Pancreas (tissue), 10 donors: ENCODE measurements around the gene RAVER1. TPM values are rescaled to one million over a fixed set of nuclear protein-coding genes. Genes with fewer than 3 reads are reported as not detected.

ENCODE experiments used
- ATAC-seq, 4 donors: fragments of 200-7000 bp; cut with Tn5 transposase; one replicate each; pipeline versions ENCODE4 v1.8.0 to v1.9.1; 2020; ENCODE audit warnings: mild to moderate bottlenecking in 4 of 4, moderate library complexity in 4 of 4
- DNase-seq, 6 donors: peaks; one replicate each; pipeline ENCODE4 v3.0.0-alpha.2; 2020
- FAIRE-seq: peaks from 2 replicates; lab custom pipeline; 2012; peaks lifted over from hg19 to GRCh38; lab: Jason Lieb, UNC
- H3K27ac ChIP-seq, 4 donors: fragments of 200-600 bp; sonication (generic); 1 replicate in 3 of 4; 2 replicates in 1 of 4; pipeline versions ENCODE4 v1.5.0 to v1.8.0; 2020
- H3K27me3 ChIP-seq, 4 donors: fragments of 200-600 bp; one replicate each; pipeline ENCODE4 v1.8.0; 2021
- H3K36me3 ChIP-seq, 3 donors: fragments of 200-600 bp; sonication (generic) in 1 of 3; one replicate each; pipeline versions ENCODE4 v1.5.0 to v1.8.0; 2020 to 2021
- H3K4me1 ChIP-seq, 3 donors: fragments of 200-600 bp; one replicate each; pipeline ENCODE4 v1.8.0; 2021
- H3K4me3 ChIP-seq, 4 donors: fragments of 200-600 bp; sonication (generic) in 2 of 4; one replicate each; pipeline versions ENCODE4 v1.5.0 to v1.8.0; 2020 to 2021
- H3K9me3 ChIP-seq, 4 donors: fragments of 200-600 bp; one replicate each; pipeline ENCODE4 v1.8.0; 2021
- WGBS, 2 donors: extraction: QIAGEN DNeasy Blood & Tissue Kit; methylation state at CpG; one replicate each; pipeline ENCODE4 v1.1.7; 2013; 5-methylcytosine and 5-hydroxymethylcytosine counted together
- intact Hi-C, 3 donors: fragments of 100-400 bp; cut with DNase I; formaldehyde crosslinking; loops; one replicate each; pipeline versions ENCODE4 v1.11.1 to v1.14.2; 2022
- polyA plus RNA-seq, 2 donors: library from polyadenylated mRNA; stranded (reverse); fragments of 200-250 nt; gene quantifications; one replicate each; pipeline ENCODE4 v1.2.3, GENCODE V29; 2013
- total RNA-seq, 6 donors: library from RNA; stranded (reverse); fragmentation: NEBNext Ultra II Directional in 4 of 6; extraction: Animal tissue kit (Norgen Biotek cat#: 25700) in 4 of 6; gene quantifications; one replicate each; pipeline versions ENCODE4 v1.2.1 to v1.2.4, GENCODE V29; 2021 to 2023
- TF ChIP-seq, protein P1 (sequence below), 4 donors: fragments of 200-600 bp; sonication (generic) in 3 of 4; IDR thresholded peaks; one replicate each; pipeline versions ENCODE4 v1.5.0 to v1.8.0; 2021; ENCODE audit warnings: antibody characterized with exemption in 4 of 4
- donor health status: healthy with polysubstance abuse.
- donor health status: DM: no; HTN: no; CAD: no; lungs with moderate emphysema.
- donor health status: DM: no; HTN: no; CAD: no.
- donor health status: control.
- donor health status: control.
- donor health status: Bipolar disorder and iron deficiency.
- donor health status: DM: yes; HTN: yes; CAD: no.
- donor health status: DM: no; HTN: no; CAD: no.
- donor health status: DM: no; HTN: no; CAD: no.
- donor health status: DM: yes; HTN: yes; CAD: no.

The RAVER1 gene
- total and polyA plus RNA-seq, 8 donors, result 6.0 to 17.3 (median 11.5) TPM

DNA sequence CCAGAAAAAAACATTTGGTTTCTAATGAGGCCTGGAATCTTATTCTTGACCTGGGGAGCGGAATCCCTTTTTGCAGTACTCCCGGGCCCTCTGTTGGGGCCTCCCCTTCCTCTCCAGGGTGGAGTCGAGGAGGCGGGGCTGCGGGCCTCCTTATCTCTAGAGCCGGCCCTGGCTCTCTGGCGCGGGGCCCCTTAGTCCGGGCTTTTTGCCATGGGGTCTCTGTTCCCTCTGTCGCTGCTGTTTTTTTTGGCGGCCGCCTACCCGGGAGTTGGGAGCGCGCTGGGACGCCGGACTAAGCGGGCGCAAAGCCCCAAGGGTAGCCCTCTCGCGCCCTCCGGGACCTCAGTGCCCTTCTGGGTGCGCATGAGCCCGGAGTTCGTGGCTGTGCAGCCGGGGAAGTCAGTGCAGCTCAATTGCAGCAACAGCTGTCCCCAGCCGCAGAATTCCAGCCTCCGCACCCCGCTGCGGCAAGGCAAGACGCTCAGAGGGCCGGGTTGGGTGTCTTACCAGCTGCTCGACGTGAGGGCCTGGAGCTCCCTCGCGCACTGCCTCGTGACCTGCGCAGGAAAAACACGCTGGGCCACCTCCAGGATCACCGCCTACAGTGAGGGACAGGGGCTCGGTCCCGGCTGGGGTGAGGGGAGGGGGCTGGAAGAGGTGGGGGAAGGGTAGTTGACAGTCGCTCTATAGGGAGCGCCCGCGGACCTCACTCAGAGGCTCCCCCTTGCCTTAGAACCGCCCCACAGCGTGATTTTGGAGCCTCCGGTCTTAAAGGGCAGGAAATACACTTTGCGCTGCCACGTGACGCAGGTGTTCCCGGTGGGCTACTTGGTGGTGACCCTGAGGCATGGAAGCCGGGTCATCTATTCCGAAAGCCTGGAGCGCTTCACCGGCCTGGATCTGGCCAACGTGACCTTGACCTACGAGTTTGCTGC is 46.3 kb downstream of the RAVER1 start, which contains the start of gene ICAM4:
ICAM4 (plus strand) TSS at position 153 of the 935 bp plus-strand sequence; CDS start at position 211, 58 bp downstream.
- FAIRE-seq (no peak), ATAC-seq (peak in 3 of 4 donors; percentile 51 to 71 (median 53)), DNase-seq (peak in 1 of 6 donors; percentile 70)
- Histone ChIP-seq H3K4me1 (peaks cover 9 to 21% (median 10%) of the 10 kb centered on the region in 3 donors), H3K36me3 (no peaks in the 10 kb centered on the region), H3K4me3 (peak within 1 kb of the TSS in 1 of 4 donors; percentile 22), H3K27ac (no peak within 1 kb of the TSS), H3K9me3 (no peaks in the 10 kb centered on the region), H3K27me3 (peaks cover 0 to 17% (median 6%) of the 10 kb centered on the region in 4 donors)
- intact Hi-C loops, result no loop called here
- TF ChIP-seq, protein P1, sequence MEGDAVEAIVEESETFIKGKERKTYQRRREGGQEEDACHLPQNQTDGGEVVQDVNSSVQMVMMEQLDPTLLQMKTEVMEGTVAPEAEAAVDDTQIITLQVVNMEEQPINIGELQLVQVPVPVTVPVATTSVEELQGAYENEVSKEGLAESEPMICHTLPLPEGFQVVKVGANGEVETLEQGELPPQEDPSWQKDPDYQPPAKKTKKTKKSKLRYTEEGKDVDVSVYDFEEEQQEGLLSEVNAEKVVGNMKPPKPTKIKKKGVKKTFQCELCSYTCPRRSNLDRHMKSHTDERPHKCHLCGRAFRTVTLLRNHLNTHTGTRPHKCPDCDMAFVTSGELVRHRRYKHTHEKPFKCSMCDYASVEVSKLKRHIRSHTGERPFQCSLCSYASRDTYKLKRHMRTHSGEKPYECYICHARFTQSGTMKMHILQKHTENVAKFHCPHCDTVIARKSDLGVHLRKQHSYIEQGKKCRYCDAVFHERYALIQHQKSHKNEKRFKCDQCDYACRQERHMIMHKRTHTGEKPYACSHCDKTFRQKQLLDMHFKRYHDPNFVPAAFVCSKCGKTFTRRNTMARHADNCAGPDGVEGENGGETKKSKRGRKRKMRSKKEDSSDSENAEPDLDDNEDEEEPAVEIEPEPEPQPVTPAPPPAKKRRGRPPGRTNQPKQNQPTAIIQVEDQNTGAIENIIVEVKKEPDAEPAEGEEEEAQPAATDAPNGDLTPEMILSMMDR (IDR thresholded peaks at IDR 0.05), result no peak
- 5% methylated on average over 59 of the region's 59 CpGs for WGBS, 2 donors

DNA sequence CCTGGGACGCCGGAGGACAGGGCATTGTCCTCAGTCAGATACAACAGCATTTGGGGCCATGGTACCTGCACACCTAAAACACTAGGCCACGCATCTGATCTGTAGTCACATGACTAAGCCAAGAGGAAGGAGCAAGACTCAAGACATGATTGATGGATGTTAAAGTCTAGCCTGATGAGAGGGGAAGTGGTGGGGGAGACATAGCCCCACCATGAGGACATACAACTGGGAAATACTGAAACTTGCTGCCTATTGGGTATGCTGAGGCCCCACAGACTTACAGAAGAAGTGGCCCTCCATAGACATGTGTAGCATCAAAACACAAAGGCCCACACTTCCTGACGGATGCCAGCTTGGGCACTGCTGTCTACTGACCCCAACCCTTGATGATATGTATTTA is 47.9 kb downstream of the RAVER1 start:
- intact Hi-C loops, result no loop called here
- no peak for FAIRE-seq
- ATAC-seq, result no peak
- 83 to 94% methylated on average over 4 of the region's 4 CpGs for WGBS, 2 donors
- Histone ChIP-seq H3K27ac (no peak overlapping the region), H3K27me3 (peaks cover 0 to 14% (median 6%) of the 10 kb centered on the region in 4 donors), H3K36me3 (no peaks in the 10 kb centered on the region), H3K4me3 (no peak overlapping the region), H3K9me3 (no peaks in the 10 kb centered on the region), H3K4me1 (peaks cover 0 to 17% (median 0%) of the 10 kb centered on the region in 3 donors)
- TF ChIP-seq, protein P1 (IDR thresholded peaks at IDR 0.05), result no peak
- DNase-seq, result no peak

- peaks cover 0 to 9% (median 6%) of the 10 kb centered on the region in 4 donors for H3K27me3 ChIP-seq
- no peak for ATAC-seq
- 87 to 94% methylated on average over 13 of the region's 13 CpGs for WGBS, 2 donors
- FAIRE-seq, result no peak
- peaks cover 0 to 16% (median 0%) of the 10 kb centered on the region in 3 donors for H3K4me1 ChIP-seq
- no peaks in the 10 kb centered on the region for H3K36me3 ChIP-seq
- H3K27ac ChIP-seq, result no peak overlapping the region
- intact Hi-C loops, result no loop called here
- no peak for DNase-seq
- no peaks in the 10 kb centered on the region for H3K9me3 ChIP-seq
- H3K4me3 ChIP-seq, result no peak overlapping the region
- TF ChIP-seq, protein P1 (IDR thresholded peaks at IDR 0.05), result no peak
Observed at GRCh38 chr19:10284960-10285278, 48.4 kb downstream of the RAVER1 start.

DNA sequence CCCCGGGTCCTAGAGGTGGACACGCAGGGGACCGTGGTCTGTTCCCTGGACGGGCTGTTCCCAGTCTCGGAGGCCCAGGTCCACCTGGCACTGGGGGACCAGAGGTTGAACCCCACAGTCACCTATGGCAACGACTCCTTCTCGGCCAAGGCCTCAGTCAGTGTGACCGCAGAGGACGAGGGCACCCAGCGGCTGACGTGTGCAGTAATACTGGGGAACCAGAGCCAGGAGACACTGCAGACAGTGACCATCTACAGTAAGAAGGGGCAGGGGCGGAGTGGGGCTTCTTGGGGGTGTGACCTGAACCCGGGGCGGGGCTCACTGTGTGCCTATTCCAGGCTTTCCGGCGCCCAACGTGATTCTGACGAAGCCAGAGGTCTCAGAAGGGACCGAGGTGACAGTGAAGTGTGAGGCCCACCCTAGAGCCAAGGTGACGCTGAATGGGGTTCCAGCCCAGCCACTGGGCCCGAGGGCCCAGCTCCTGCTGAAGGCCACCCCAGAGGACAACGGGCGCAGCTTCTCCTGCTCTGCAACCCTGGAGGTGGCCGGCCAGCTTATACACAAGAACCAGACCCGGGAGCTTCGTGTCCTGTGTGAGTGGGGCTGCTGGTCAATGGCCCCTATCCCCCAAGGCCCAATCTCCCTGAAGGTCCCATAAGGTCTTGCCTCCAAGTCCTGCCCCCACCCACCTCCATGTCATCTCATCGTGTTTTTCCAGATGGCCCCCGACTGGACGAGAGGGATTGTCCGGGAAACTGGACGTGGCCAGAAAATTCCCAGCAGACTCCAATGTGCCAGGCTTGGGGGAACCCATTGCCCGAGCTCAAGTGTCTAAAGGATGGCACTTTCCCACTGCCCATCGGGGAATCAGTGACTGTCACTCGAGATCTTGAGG is 49.0 kb downstream of the RAVER1 start:
- intact Hi-C loops, result no loop called here
- Histone ChIP-seq H3K4me3 (no peak overlapping the region), H3K27ac (no peak overlapping the region), H3K9me3 (no peaks in the 10 kb centered on the region), H3K4me1 (peaks cover 0 to 10% (median 0%) of the 10 kb centered on the region in 3 donors), H3K36me3 (no peaks in the 10 kb centered on the region), H3K27me3 (peaks cover 0 to 9% (median 6%) of the 10 kb centered on the region in 4 donors)
- WGBS, 2 donors, result 75 to 87% methylated on average over 34 of the region's 34 CpGs
- FAIRE-seq (no peak), DNase-seq (no peak), ATAC-seq (no peak)
- TF ChIP-seq, protein P1 (IDR thresholded peaks at IDR 0.05), result no peak
